ENCODE results near the gene NRP1. TPM values are rescaled to one million over a fixed set of nuclear protein-coding genes. Genes with fewer than 3 reads are reported as not detected.

The NRP1 gene
- total RNA-seq, 2 experiments from 2014 or later: 0.06 TPM; not detected in 1

GRCh38 chr10:33321516-33321915, 13.0 kb downstream of the NRP1 start:
- Mint-ChIP-seq H3K4me1 (ENCODE audit: low read depth) (no peaks in the 10 kb centered on the region), H3K4me3 (no peak overlapping the region), H3K9me3 (no peaks in the 10 kb centered on the region), H3K27ac (no peak overlapping the region), H3K36me3 (ENCODE audit: low read depth) (no peaks in the 10 kb centered on the region), H3K27me3 (peaks cover 17% of the 10 kb centered on the region)
- no peaks in the 10 kb centered on the region for H3K36me3 ChIP-seq (ENCODE audit: insufficient read depth, low read length)
- H3K27me3 ChIP-seq (ENCODE audit: control insufficient read depth in 1 of 2, insufficient read depth in 2 of 2, low read length in 2 of 2): peaks cover 0 to 3% of the 10 kb centered on the region in 2 experiments
- ATAC-seq (ENCODE audit: poor library complexity): no peak
- H3K4me3 ChIP-seq (ENCODE audit: low read length): no peak overlapping the region
- intact Hi-C loops (cut with DNase I, micrococcal nuclease): no loop called here
- H3K27ac ChIP-seq (ENCODE audit: low read depth in 1 of 2, low read length in 2 of 2): no peak overlapping the region
- no peak for DNase-seq
- CTCF ChIA-PET: interaction anchor here (1.6 kb wide), 1 partner anchor 38 kb away, joined by 3 read pairs; no protein-coding TSS in a partner anchor
- H3K9me3 ChIP-seq (ENCODE audit: control insufficient read depth in 1 of 2, insufficient read depth in 1 of 2, low read length in 2 of 2): no peaks in the 10 kb centered on the region
- TF ChIP-seq CTCF (IDR thresholded peaks at IDR 0.05): no peak
- POLR2A ChIA-PET: no interaction called here
- H3K4me1 ChIP-seq (ENCODE audit: insufficient read depth, low read length): no peaks in the 10 kb centered on the region

GRCh38 chr10:33320288-33320687, 14.2 kb downstream of the NRP1 start:
- DNase-seq (no peak), ATAC-seq (ENCODE audit: poor library complexity) (no peak)
- intact Hi-C loops (cut with DNase I, micrococcal nuclease): no loop called here
- CTCF ChIA-PET: no interaction called here
- H3K27me3 Mint-ChIP-seq: peaks cover 13% of the 10 kb centered on the region
- no peaks in the 10 kb centered on the region for H3K36me3 Mint-ChIP-seq (ENCODE audit: low read depth)
- H3K4me3 Mint-ChIP-seq: no peak overlapping the region
- H3K27me3 ChIP-seq (ENCODE audit: control insufficient read depth in 1 of 2, insufficient read depth in 2 of 2, low read length in 2 of 2): no peaks in the 10 kb centered on the region
- no peak overlapping the region for H3K27ac ChIP-seq (ENCODE audit: low read depth in 1 of 2, low read length in 2 of 2)
- H3K4me3 ChIP-seq (ENCODE audit: low read length): no peak overlapping the region
- no peak for TF ChIP-seq CTCF (IDR thresholded peaks at IDR 0.05)
- no peaks in the 10 kb centered on the region for H3K4me1 ChIP-seq (ENCODE audit: insufficient read depth, low read length)
- POLR2A ChIA-PET: no interaction called here
- H3K4me1 Mint-ChIP-seq (ENCODE audit: low read depth): no peaks in the 10 kb centered on the region
- H3K9me3 ChIP-seq (ENCODE audit: control insufficient read depth in 1 of 2, insufficient read depth in 1 of 2, low read length in 2 of 2): no peaks in the 10 kb centered on the region
- no peak overlapping the region for H3K27ac Mint-ChIP-seq
- no peaks in the 10 kb centered on the region for H3K9me3 Mint-ChIP-seq
- no peaks in the 10 kb centered on the region for H3K36me3 ChIP-seq (ENCODE audit: insufficient read depth, low read length)

- Mint-ChIP-seq H3K27me3 (peaks cover 15% of the 10 kb centered on the region), H3K4me1 (ENCODE audit: low read depth) (no peaks in the 10 kb centered on the region)
Measured at GRCh38 chr10:33315891-33316290, 18.6 kb downstream of the NRP1 start.

More at GRCh38 chr10:33315891-33316290, 18.6 kb downstream of the NRP1 start:
- no peaks in the 10 kb centered on the region for H3K9me3 ChIP-seq (ENCODE audit: control insufficient read depth in 1 of 2, insufficient read depth in 1 of 2, low read length in 2 of 2)
- intact Hi-C loops (cut with DNase I, micrococcal nuclease): no loop called here
- no peak overlapping the region for H3K4me3 ChIP-seq (ENCODE audit: low read length)
- CTCF ChIA-PET: no interaction called here
- no peak for DNase-seq
- TF ChIP-seq CTCF (IDR thresholded peaks at IDR 0.05): no peak
- no peaks in the 10 kb centered on the region for H3K36me3 ChIP-seq (ENCODE audit: insufficient read depth, low read length)
- no peak for ATAC-seq (ENCODE audit: poor library complexity)
- H3K4me3 Mint-ChIP-seq: no peak overlapping the region
- POLR2A ChIA-PET: no interaction called here
- H3K27ac Mint-ChIP-seq: no peak overlapping the region
- H3K36me3 Mint-ChIP-seq (ENCODE audit: low read depth): no peaks in the 10 kb centered on the region
- H3K27me3 ChIP-seq (ENCODE audit: control insufficient read depth in 1 of 2, insufficient read depth in 2 of 2, low read length in 2 of 2): no peaks in the 10 kb centered on the region
- no peak overlapping the region for H3K27ac ChIP-seq (ENCODE audit: low read depth in 1 of 2, low read length in 2 of 2)
- no peaks in the 10 kb centered on the region for H3K4me1 ChIP-seq (ENCODE audit: insufficient read depth, low read length)
- no peaks in the 10 kb centered on the region for H3K9me3 Mint-ChIP-seq
